Caco-2 (cell line): ENCODE measurements around the gene GPS2. TPM values are rescaled to one million over a fixed set of nuclear protein-coding genes. Genes with fewer than 3 reads are reported as not detected.

Source experiments
- BruUV-seq: library from RNA; stranded (reverse); fragments of 400-500 nt; replicated peaks from 2 replicates; lab custom pipeline; 2021; lab: Mats Ljungman, UMichigan
- CTCF ChIA-PET: fragments of 300-600 bp; sonication (Branson Sonifier 250); formaldehyde crosslinking; loops from one replicate; lab custom pipeline; 2022; ENCODE audit warnings: antibody characterized with exemption; lab: Charles Lee
- POLR2A ChIA-PET: fragments of 300-600 bp; sonication (Branson Sonifier 250); formaldehyde crosslinking; loops from one replicate; lab custom pipeline; 2022; ENCODE audit warnings: antibody characterized with exemption; lab: Charles Lee
- DNase-seq, 2 experiments: peaks; one replicate each; pipeline versions ENCODE4 v3.0.0 to v3.0.0-alpha.2; 2020 to 2022
- H3K27me3 ChIP-seq: replicated peaks from 2 replicates; pipeline ENCODE4 v1.6.0; 2011; ENCODE audit warnings: low read length; ENCODE audit not compliant: control insufficient read depth, insufficient read depth
- H3K36me3 ChIP-seq: 2 replicates; pipeline ENCODE4 v1.5.1; 2011; ENCODE audit warnings: low read length; ENCODE audit not compliant: control insufficient read depth, insufficient read depth
- H3K4me1 ChIP-seq: fragments of 250-450 bp; sonication (Bioruptor Pico); 2 replicates; pipeline ENCODE4 v1.5.1; 2020; ENCODE audit warnings: mild to moderate bottlenecking
- H3K4me3 ChIP-seq: 2 replicates; pipeline ENCODE4 v1.5.1; 2011; ENCODE audit warnings: low read depth, mild to moderate bottlenecking, control low read depth, low read length
- H3K9me3 ChIP-seq: fragments of 250-450 bp; sonication (Bioruptor Pico); 2 replicates; pipeline ENCODE4 v1.5.1; 2020; ENCODE audit warnings: mild to moderate bottlenecking, moderate library complexity
- H3K27ac Mint-ChIP-seq: one replicate; pipeline ENCODE4 v1.8.0; 2022; ENCODE audit warnings: mixed read lengths; ENCODE audit not compliant: unreplicated experiment
- H3K27me3 Mint-ChIP-seq: one replicate; pipeline ENCODE4 v1.8.0; 2022; ENCODE audit warnings: mixed read lengths; ENCODE audit not compliant: insufficient read depth, unreplicated experiment
- H3K36me3 Mint-ChIP-seq: one replicate; pipeline ENCODE4 v1.8.0; 2022; ENCODE audit warnings: mild to moderate bottlenecking, mixed read lengths; ENCODE audit not compliant: insufficient read depth, unreplicated experiment
- H3K4me1 Mint-ChIP-seq: one replicate; pipeline ENCODE4 v1.8.0; 2022; ENCODE audit warnings: low read depth, mixed read lengths; ENCODE audit not compliant: unreplicated experiment
- H3K4me3 Mint-ChIP-seq: one replicate; pipeline ENCODE4 v1.8.0; 2022; ENCODE audit warnings: mild to moderate bottlenecking, moderate library complexity, mixed read lengths; ENCODE audit not compliant: unreplicated experiment
- H3K9me3 Mint-ChIP-seq: one replicate; pipeline ENCODE4 v1.8.0; 2022; ENCODE audit warnings: mixed read lengths; ENCODE audit not compliant: unreplicated experiment
- intact Hi-C: fragments of 100-400 bp; cut with micrococcal nuclease; formaldehyde crosslinking; loops from one replicate; pipeline ENCODE4 v1.10.0; 2022; ENCODE audit not compliant: unreplicated experiment
- total RNA-seq: library from RNA; stranded (reverse); gene quantifications from 2 replicates; pipeline ENCODE4 v1.2.3, GENCODE V29; 2022
- TF ChIP-seq, protein P1 (sequence below), 2 experiments: fragments of 200-600 bp in 1 of 2; IDR thresholded peaks; 1 replicate in 1 of 2; 2 replicates in 1 of 2; pipeline versions ENCODE4 v1.5.1 to v1.8.0; 2011 to 2022; ENCODE audit warnings: antibody characterized with exemption in 1 of 2, control low read depth in 1 of 2, inconsistent platforms in 1 of 2, low read depth in 1 of 2, low read length in 1 of 2, mild to moderate bottlenecking in 1 of 2, moderate library complexity in 1 of 2; ENCODE audit not compliant: insufficient read depth in 1 of 2, severe bottlenecking in 1 of 2, unreplicated experiment in 1 of 2

Gene GPS2
- total RNA-seq, 1 experiment from 2014 or later = 39.2 TPM

GRCh38 chr17:7317161-7317803, 2.1 kb upstream of the GPS2 start:
- H3K27me3 ChIP-seq = no peaks in the 10 kb centered on the region
- no peaks in the 10 kb centered on the region; the same call in 1 of the 2 replicates for H3K36me3 ChIP-seq
- POLR2A ChIA-PET = no interaction called here
- no peaks in the 10 kb centered on the region for H3K27me3 Mint-ChIP-seq
- H3K4me1 ChIP-seq = peaks cover 4% of the 10 kb centered on the region; the same call in 1 of the 2 replicates
- H3K36me3 Mint-ChIP-seq = peaks cover 27% of the 10 kb centered on the region
- TF ChIP-seq, protein P1, sequence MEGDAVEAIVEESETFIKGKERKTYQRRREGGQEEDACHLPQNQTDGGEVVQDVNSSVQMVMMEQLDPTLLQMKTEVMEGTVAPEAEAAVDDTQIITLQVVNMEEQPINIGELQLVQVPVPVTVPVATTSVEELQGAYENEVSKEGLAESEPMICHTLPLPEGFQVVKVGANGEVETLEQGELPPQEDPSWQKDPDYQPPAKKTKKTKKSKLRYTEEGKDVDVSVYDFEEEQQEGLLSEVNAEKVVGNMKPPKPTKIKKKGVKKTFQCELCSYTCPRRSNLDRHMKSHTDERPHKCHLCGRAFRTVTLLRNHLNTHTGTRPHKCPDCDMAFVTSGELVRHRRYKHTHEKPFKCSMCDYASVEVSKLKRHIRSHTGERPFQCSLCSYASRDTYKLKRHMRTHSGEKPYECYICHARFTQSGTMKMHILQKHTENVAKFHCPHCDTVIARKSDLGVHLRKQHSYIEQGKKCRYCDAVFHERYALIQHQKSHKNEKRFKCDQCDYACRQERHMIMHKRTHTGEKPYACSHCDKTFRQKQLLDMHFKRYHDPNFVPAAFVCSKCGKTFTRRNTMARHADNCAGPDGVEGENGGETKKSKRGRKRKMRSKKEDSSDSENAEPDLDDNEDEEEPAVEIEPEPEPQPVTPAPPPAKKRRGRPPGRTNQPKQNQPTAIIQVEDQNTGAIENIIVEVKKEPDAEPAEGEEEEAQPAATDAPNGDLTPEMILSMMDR (IDR thresholded peaks at IDR 0.05; ENCODE audit: insufficient read depth in 1 of 2, low read depth in 1 of 2, low read length in 1 of 2, severe bottlenecking in 1 of 2, unreplicated experiment in 1 of 2) = no peak
- no TSS peak for BruUV-seq
- no peaks in the 10 kb centered on the region for H3K9me3 Mint-ChIP-seq
- H3K4me1 Mint-ChIP-seq = peaks cover 13% of the 10 kb centered on the region
- H3K9me3 ChIP-seq = no peaks in the 10 kb centered on the region
- H3K4me3 ChIP-seq = no peak overlapping the region
- no peak for DNase-seq
- CTCF ChIA-PET = no interaction called here
- no peak overlapping the region for H3K27ac Mint-ChIP-seq
- intact Hi-C loops = no loop called here
- H3K4me3 Mint-ChIP-seq = no peak overlapping the region

DNA sequence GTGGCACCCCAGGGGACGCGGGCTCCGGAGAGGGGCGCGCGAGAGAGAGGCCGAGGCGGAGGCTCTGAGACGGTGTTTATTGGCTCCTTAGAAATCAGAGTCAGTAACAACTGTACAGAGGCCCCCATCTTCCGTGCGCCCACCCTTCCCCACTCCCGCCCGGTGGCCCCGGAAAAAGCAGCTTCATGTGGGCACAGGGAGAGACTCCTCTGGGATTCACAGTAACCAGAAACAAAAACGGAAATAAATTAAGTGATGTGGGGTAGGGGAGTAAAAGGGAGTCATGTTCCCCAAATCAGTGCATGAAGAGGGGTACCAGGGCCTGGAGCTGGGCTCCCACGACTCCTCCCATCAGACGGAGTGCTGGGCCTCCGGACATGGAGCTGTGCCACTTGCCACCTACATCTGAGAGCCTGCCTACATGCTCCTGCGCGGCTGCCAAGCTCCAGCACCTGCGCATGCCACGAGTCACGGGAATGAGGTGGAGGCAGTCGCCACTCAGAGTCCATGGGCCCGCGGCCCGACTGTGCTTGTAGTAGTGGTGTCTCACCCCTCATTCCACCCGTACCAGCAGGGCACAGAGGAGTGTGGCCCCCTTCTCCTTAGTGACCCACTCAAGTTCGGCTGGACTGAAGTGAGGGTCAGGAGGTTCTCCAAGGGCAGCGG, 543 bp upstream of the GPS2 start:
- Mint-ChIP-seq H3K36me3 (peaks cover 42% of the 10 kb centered on the region), H3K27me3 (no peaks in the 10 kb centered on the region), H3K4me3 (peak overlapping the region; percentile 82), H3K27ac (peak overlapping the region; percentile 81), H3K4me1 (peaks cover 13% of the 10 kb centered on the region), H3K9me3 (no peaks in the 10 kb centered on the region)
- Histone ChIP-seq H3K27me3 (no peaks in the 10 kb centered on the region), H3K4me3 (peak overlapping the region; percentile 82), H3K36me3 (peaks cover 3% of the 10 kb centered on the region), H3K4me1 (peaks cover 4% of the 10 kb centered on the region; the same call in 1 of the 2 replicates), H3K9me3 (no peaks in the 10 kb centered on the region)
- no TSS peak for BruUV-seq
- intact Hi-C loops = loop anchor here (2.0 kb wide), 1 partner anchor 13 kb away; the partner anchor contains the start of gene NEURL4
- TF ChIP-seq, protein P1 (IDR thresholded peaks at IDR 0.05; ENCODE audit: insufficient read depth in 1 of 2, low read depth in 1 of 2, low read length in 1 of 2, severe bottlenecking in 1 of 2, unreplicated experiment in 1 of 2) = no peak
- DNase-seq = no peak
- POLR2A ChIA-PET = interaction anchor here (0.9 kb wide), 1 partner anchor 14 kb away, joined by 3 read pairs; no protein-coding TSS in a partner anchor
- CTCF ChIA-PET = no interaction called here

GRCh38 chr17:7313890-7314718, 1.1 kb downstream of the GPS2 start:
- Mint-ChIP-seq H3K27me3 (no peaks in the 10 kb centered on the region), H3K36me3 (peaks cover 58% of the 10 kb centered on the region), H3K4me1 (peaks cover 23% of the 10 kb centered on the region), H3K4me3 (peak overlapping the region; percentile 82), H3K9me3 (no peaks in the 10 kb centered on the region), H3K27ac (peak overlapping the region; percentile 21)
- CTCF ChIA-PET = interaction anchor here (0.9 kb wide), 1 partner anchor 16 kb away, joined by 3 read pairs; no protein-coding TSS in a partner anchor
- TF ChIP-seq, protein P1 (IDR thresholded peaks at IDR 0.05; ENCODE audit: insufficient read depth in 1 of 2, low read depth in 1 of 2, low read length in 1 of 2, severe bottlenecking in 1 of 2, unreplicated experiment in 1 of 2) = no peak
- Histone ChIP-seq H3K9me3 (no peaks in the 10 kb centered on the region), H3K27me3 (no peaks in the 10 kb centered on the region), H3K36me3 (peaks cover 5% of the 10 kb centered on the region), H3K4me1 (peaks cover 4% of the 10 kb centered on the region; the same call in 1 of the 2 replicates), H3K4me3 (peak overlapping the region; percentile 82)
- POLR2A ChIA-PET = interaction anchor here (0.6 to 1.1 kb wide), 2 partner anchors 15 to 31 kb away, joined by 3 to 7 read pairs (median 3); partner anchors contain the start of gene NEURL4
- no peak for DNase-seq
- intact Hi-C loops = loop anchor here (2.0 kb wide), 1 partner anchor 15 kb away; the partner anchor contains the start of gene NEURL4
- BruUV-seq = TSS peak; percentile 76
